ENCODE data around the gene ZNF227.

GRCh38 chr19:44228318-44228717 is 16.0 kb downstream of the ZNF227 start:
- no peak for TF ChIP-seq YY1 (IDR thresholded peaks at IDR 0.05; ENCODE audit: insufficient read depth, insufficient read length)
- no peak for TF ChIP-seq ZNF274 (IDR thresholded peaks at IDR 0.05; ENCODE audit: low read depth, low read length)
- TF ChIP-seq SUZ12 (IDR thresholded peaks at IDR 0.05; ENCODE audit: extremely low read depth, insufficient read depth, insufficient read length), result no peak
